OCI-LY1 (cell line): Measurements from ENCODE around the gene P3H2.

Experiments used
- CTCF ChIP-seq: fragments of 200-600 bp; sonication (generic), shearing (Covaris generic); IDR thresholded peaks from 2 replicates; pipeline ENCODE4 v1.5.1; 2017; ENCODE audit warnings: mild to moderate bottlenecking, antibody characterized with exemption, low read length, moderate library complexity, mixed read lengths
- EZH2 ChIP-seq: fragments of 200-600 bp; sonication (generic), shearing (Covaris generic); IDR thresholded peaks from 2 replicates; pipeline ENCODE4 v1.8.0; 2017; ENCODE audit warnings: borderline replicate concordance, mixed run types, mild to moderate bottlenecking, antibody characterized with exemption, low read length, moderate library complexity, mixed read lengths

GRCh38 chr3:190165253-190165652, 44.6 kb upstream of the P3H2 start:
- TF ChIP-seq CTCF (no peak), EZH2 (no peak)
